ENCODE results near the gene EFCC1. TPM values are rescaled to one million over a fixed set of nuclear protein-coding genes. Genes with fewer than 3 reads are reported as not detected.

The EFCC1 gene
- total RNA-seq, 1 donor = 0.10 TPM

- H3K4me1 ChIP-seq (ENCODE audit: insufficient read depth, low read length) = peaks cover 9% of the 10 kb centered on the region
- H3K9me3 ChIP-seq (ENCODE audit: low read depth, low read length) = no peaks in the 10 kb centered on the region
- H3K27me3 ChIP-seq (ENCODE audit: insufficient read depth, low read length) = peaks cover 6% of the 10 kb centered on the region
- H3K4me3 ChIP-seq (ENCODE audit: low read length) = no peak overlapping the region
Measured at GRCh38 chr3:129040579-129041300, 39.6 kb downstream of the EFCC1 start.

- Histone ChIP-seq H3K9me3 (ENCODE audit: low read depth, low read length) (no peaks in the 10 kb centered on the region), H3K4me1 (ENCODE audit: insufficient read depth, low read length) (peaks cover 11% of the 10 kb centered on the region), H3K27me3 (ENCODE audit: insufficient read depth, low read length) (peaks cover 10% of the 10 kb centered on the region), H3K4me3 (ENCODE audit: low read length) (peak overlapping the region; percentile 10)
Measured at GRCh38 chr3:129045675-129046036, 44.6 kb downstream of the EFCC1 start.

- Histone ChIP-seq H3K4me3 (ENCODE audit: low read length) (peak overlapping the region; percentile 10), H3K4me1 (ENCODE audit: insufficient read depth, low read length) (peaks cover 11% of the 10 kb centered on the region), H3K9me3 (ENCODE audit: low read depth, low read length) (no peaks in the 10 kb centered on the region), H3K27me3 (ENCODE audit: insufficient read depth, low read length) (peaks cover 10% of the 10 kb centered on the region)
Measured at GRCh38 chr3:129046037-129046731, 45.1 kb downstream of the EFCC1 start.

DNA sequence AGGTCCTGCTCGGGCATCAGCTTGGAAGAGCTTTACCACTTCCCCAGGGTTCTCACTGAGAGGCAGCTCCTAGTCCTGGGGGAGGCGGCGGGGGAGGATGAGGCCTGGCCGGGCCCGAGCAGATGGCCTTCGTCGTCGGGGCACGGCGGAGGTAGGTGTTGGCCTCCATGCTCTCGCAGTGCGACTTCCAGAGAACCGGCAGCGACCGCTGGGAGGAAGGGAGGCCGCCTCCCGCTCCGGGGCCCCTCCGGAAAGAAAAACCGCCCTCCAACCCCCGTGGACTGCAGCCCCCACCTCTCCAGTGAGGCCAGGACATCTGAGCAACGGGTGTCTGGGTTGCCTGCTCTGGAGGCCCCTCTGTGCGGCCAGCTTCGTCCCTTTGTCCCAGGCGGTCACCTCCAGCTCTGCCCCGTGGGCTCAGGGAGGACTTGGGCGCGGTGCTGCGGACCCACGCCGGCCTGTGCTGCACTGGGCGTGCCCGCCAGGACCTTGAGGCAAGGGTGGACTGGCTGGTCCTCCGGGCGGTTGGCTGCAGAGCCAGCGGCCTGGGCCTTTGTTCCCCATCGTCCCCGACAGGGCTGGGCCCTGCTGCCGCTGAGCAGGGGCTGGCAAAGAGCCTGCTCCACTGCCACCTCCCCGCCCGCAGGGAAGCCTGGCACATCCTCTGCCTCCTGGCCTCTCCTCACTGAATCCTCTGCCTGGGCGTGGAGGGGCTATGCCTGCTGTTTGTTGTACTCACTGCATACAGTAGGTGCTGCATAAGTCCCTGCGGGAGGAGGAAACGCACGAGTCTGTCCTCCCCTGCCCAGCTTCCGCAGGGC lies 45.8 kb downstream of the EFCC1 start:
- H3K4me3 ChIP-seq (ENCODE audit: low read length) = no peak overlapping the region
- no peaks in the 10 kb centered on the region for H3K9me3 ChIP-seq (ENCODE audit: low read depth, low read length)
- H3K27me3 ChIP-seq (ENCODE audit: insufficient read depth, low read length) = peaks cover 10% of the 10 kb centered on the region
- H3K4me1 ChIP-seq (ENCODE audit: insufficient read depth, low read length) = peaks cover 11% of the 10 kb centered on the region

- no peak overlapping the region for H3K4me3 ChIP-seq (ENCODE audit: low read length)
- H3K27me3 ChIP-seq (ENCODE audit: insufficient read depth, low read length) = peaks cover 10% of the 10 kb centered on the region
- H3K9me3 ChIP-seq (ENCODE audit: low read depth, low read length) = no peaks in the 10 kb centered on the region
- H3K4me1 ChIP-seq (ENCODE audit: insufficient read depth, low read length) = peaks cover 11% of the 10 kb centered on the region
Measured at GRCh38 chr3:129047553-129047839, 46.4 kb downstream of the EFCC1 start.

- peaks cover 4% of the 10 kb centered on the region for H3K27me3 ChIP-seq (ENCODE audit: insufficient read depth, low read length)
- peaks cover 15% of the 10 kb centered on the region for H3K4me1 ChIP-seq (ENCODE audit: insufficient read depth, low read length)
- H3K4me3 ChIP-seq (ENCODE audit: low read length) = no peak overlapping the region
- no peaks in the 10 kb centered on the region for H3K9me3 ChIP-seq (ENCODE audit: low read depth, low read length)
Measured at GRCh38 chr3:129050556-129051295, 49.6 kb downstream of the EFCC1 start.

DNA sequence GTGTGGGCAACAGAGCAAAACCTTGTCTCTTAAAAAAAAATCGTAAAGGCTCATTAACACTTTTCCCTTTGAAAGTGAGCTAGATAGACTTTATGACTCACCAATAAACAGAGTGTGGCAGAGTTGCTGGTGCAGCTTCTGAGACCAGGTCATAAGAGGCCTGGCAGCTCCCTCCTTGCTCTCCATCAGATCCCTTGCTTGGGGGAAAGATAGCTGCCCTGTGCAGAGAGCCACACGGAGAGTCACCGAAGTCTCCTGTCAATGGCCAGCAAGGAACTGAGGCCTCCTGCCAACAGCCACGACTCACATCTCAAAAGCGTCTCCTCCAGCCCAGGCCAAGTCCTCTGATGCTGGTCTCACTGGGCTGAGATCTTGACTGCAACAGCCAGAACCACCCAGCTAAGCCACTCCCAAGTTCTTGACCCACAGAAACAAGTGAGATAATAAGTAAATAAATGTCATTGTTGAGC lies 50.8 kb downstream of the EFCC1 start:
- no peak overlapping the region for H3K4me3 ChIP-seq (ENCODE audit: low read length)
- H3K4me1 ChIP-seq (ENCODE audit: insufficient read depth, low read length) = peaks cover 9% of the 10 kb centered on the region
- H3K27me3 ChIP-seq (ENCODE audit: insufficient read depth, low read length) = no peaks in the 10 kb centered on the region
- no peaks in the 10 kb centered on the region for H3K9me3 ChIP-seq (ENCODE audit: low read depth, low read length)

- no peaks in the 10 kb centered on the region for H3K27me3 ChIP-seq (ENCODE audit: insufficient read depth, low read length)
- H3K4me1 ChIP-seq (ENCODE audit: insufficient read depth, low read length) = peaks cover 9% of the 10 kb centered on the region
- H3K9me3 ChIP-seq (ENCODE audit: low read depth, low read length) = no peaks in the 10 kb centered on the region
- no peak overlapping the region for H3K4me3 ChIP-seq (ENCODE audit: low read length)
Measured at GRCh38 chr3:129052675-129053074, 51.6 kb downstream of the EFCC1 start.

DNA sequence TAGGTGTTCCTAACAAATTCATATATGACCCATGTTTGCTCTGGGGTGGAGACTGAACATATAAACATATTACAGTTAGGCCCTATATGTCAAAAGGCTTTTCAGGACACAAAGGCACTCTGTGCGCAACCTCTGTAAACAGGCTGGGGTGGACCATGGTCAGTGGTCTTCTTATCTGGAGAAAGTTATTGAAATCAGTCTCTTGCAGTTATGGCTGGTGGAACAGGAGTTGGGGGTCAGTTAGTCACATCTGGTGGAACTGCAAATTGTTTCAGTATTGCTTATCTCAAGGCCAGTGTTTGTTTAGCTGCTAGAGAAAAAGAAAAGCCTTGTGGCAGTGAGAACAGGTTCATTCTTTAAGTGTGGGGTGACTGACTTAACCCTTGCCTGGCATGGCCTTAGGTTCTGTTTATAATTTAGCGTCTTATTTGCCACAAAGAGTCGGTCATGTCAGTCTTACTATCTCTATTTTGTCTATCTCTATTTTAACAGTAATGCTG lies 53.6 kb downstream of the EFCC1 start:
- H3K4me1 ChIP-seq (ENCODE audit: insufficient read depth, low read length) = peaks cover 9% of the 10 kb centered on the region
- H3K9me3 ChIP-seq (ENCODE audit: low read depth, low read length) = no peaks in the 10 kb centered on the region
- no peak overlapping the region for H3K4me3 ChIP-seq (ENCODE audit: low read length)
- H3K27me3 ChIP-seq (ENCODE audit: insufficient read depth, low read length) = no peaks in the 10 kb centered on the region

DNA sequence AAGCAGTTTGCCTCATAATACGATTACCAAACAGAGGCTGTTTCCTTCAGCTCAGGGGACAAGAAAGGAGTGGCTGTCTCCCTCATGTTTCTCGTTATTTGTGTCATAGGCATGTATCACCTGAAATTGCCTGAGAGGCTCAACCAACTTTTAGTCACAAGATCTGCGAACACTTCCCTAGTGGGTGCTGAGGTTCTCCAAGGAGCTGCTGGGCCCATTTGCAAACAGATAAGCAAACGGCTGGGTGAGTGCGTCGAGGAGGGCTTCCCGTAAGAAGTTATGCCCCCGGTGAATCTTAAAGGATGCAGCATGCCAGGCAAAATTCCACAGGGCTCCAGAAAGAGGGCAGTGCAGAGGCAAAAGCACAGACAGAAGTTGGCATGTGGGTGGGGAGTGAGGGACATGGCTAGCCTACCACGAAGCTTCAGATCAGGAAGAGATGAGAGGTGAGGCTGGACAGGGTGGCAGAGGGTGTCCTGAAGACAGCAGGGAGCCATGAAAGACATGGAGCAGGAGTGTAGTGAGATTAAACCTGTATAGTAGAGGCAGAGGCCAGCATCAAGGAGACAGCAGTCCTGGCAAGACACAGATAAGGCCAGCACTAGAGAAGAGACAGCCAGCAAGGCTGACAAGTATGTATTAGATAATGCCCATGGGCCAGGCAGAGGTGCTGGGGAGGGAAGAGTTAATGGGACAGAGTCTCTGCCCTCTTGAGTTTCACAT lies 55.5 kb downstream of the EFCC1 start:
- Histone ChIP-seq H3K4me3 (ENCODE audit: low read length) (no peak overlapping the region), H3K4me1 (ENCODE audit: insufficient read depth, low read length) (peaks cover 15% of the 10 kb centered on the region), H3K9me3 (ENCODE audit: low read depth, low read length) (no peaks in the 10 kb centered on the region), H3K27me3 (ENCODE audit: insufficient read depth, low read length) (no peaks in the 10 kb centered on the region)

DNA sequence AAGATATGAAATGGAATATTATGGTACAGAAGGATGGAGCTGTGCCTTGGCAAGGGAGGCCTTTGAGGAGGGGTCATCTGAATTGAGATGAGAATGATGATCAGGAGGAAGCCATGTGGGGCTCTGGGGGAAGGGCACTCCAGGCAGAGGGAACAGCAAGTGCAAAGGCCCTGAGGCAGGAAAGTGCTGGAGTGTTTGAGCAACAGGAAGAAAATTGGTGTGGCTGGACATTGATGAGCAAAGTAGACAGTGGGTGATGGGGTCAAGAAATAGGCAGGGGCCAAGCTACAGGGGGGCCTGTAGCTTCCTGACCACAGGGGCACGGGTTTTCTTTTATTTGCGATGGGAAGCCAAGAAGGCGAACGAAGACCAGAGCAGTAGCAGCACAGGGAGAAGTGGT lies 56.1 kb downstream of the EFCC1 start:
- no peak overlapping the region for H3K4me3 ChIP-seq (ENCODE audit: low read length)
- no peaks in the 10 kb centered on the region for H3K27me3 ChIP-seq (ENCODE audit: insufficient read depth, low read length)
- no peaks in the 10 kb centered on the region for H3K9me3 ChIP-seq (ENCODE audit: low read depth, low read length)
- peaks cover 15% of the 10 kb centered on the region for H3K4me1 ChIP-seq (ENCODE audit: insufficient read depth, low read length)

GRCh38 chr3:129058441-129059200 lies 57.5 kb downstream of the EFCC1 start:
- no peaks in the 10 kb centered on the region for H3K9me3 ChIP-seq (ENCODE audit: low read depth, low read length)
- no peaks in the 10 kb centered on the region for H3K27me3 ChIP-seq (ENCODE audit: insufficient read depth, low read length)
- peaks cover 8% of the 10 kb centered on the region for H3K4me1 ChIP-seq (ENCODE audit: insufficient read depth, low read length)
- no peak overlapping the region for H3K4me3 ChIP-seq (ENCODE audit: low read length)

- Histone ChIP-seq H3K4me1 (ENCODE audit: insufficient read depth, low read length) (peaks cover 6% of the 10 kb centered on the region), H3K4me3 (ENCODE audit: low read length) (no peak overlapping the region), H3K9me3 (ENCODE audit: low read depth, low read length) (no peaks in the 10 kb centered on the region), H3K27me3 (ENCODE audit: insufficient read depth, low read length) (no peaks in the 10 kb centered on the region)
Measured at GRCh38 chr3:129059311-129059958, 58.3 kb downstream of the EFCC1 start.

Data from mononuclear cell (primary cell).